ENCODE results near the gene HEBP1.
A peak's percentile ranks its signal among the peaks of the same experiment; 100 is the strongest.

The HEBP1 gene

DNA sequence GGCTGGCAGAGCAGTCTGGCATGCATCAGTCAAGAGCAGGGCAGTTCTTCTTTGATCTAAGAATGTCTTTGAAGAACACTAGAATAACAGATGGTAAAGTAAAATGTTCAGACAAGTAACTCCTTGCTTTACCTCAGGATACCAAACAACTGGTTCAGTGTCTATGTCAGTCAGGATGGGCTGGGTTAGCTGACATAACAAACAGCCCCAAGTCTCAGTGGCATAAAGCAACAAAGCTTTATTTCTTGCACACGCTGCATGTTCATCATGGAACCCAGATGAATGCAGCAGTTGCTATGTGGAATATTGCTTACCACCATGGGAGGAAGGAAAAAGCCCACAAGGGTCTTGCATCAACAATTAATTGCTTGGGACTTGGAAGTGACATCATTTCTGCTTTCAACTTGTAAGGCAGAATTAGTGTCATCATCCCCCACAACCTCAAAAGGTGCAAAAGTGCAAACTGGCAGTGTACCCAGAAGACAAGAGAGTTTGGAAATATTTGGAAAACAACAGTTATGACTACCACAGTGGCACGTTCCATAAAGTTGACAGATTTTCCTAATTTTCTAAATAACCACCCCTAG lies 69.3 kb downstream of the HEBP1 start:
- Histone ChIP-seq H3K23ac (ENCODE audit: low read length in 2 of 2) (no peak overlapping the region), H2BK5ac (ENCODE audit: low read depth, low read length, poor library complexity, severe bottlenecking) (no peak overlapping the region), H3K4me3 (ENCODE audit: insufficient read depth in 1 of 2, low read depth in 1 of 2, low read length in 2 of 2) (no peak overlapping the region), H3K4me2 (ENCODE audit: low read length, poor library complexity, severe bottlenecking) (no peak overlapping the region), H3K9me3 (ENCODE audit: control insufficient read depth, low read length) (peaks cover 4% of the 10 kb centered on the region), H2AFZ (ENCODE audit: low read depth, low read length) (no peak overlapping the region), H3K4me1 (ENCODE audit: control insufficient read depth, insufficient read depth, low read depth, low read length) (peaks cover 5% of the 10 kb centered on the region), H3K27me3 (ENCODE audit: control insufficient read depth in 1 of 2, insufficient read depth in 1 of 2, low read length in 2 of 2) (no peaks in the 10 kb centered on the region), H2BK12ac (ENCODE audit: low read length in 2 of 2) (no peak overlapping the region), H3K36me3 (ENCODE audit: control insufficient read depth in 1 of 2, insufficient read depth in 2 of 2, low read depth in 1 of 2, low read length in 2 of 2) (no peaks in the 10 kb centered on the region), H3K14ac (ENCODE audit: low read length in 2 of 2) (no peak overlapping the region), H3K18ac (ENCODE audit: low read depth in 1 of 2, low read length in 2 of 2) (no peak overlapping the region), H4K91ac (ENCODE audit: low read length) (no peak overlapping the region), H2AK5ac (ENCODE audit: low read length, severe bottlenecking) (no peak overlapping the region), H3K4ac (ENCODE audit: low read depth in 1 of 2, low read length in 2 of 2) (no peak overlapping the region), H3K27ac (ENCODE audit: low read length, poor library complexity, severe bottlenecking) (no peak overlapping the region), H3K79me1 (replicated peaks; ENCODE audit: low read length, poor library complexity, severe bottlenecking) (no peaks in the 10 kb centered on the region), H2BK15ac (ENCODE audit: low read depth, poor library complexity, severe bottlenecking) (no peak overlapping the region), H4K8ac (ENCODE audit: low read length) (no peak overlapping the region), H3K9ac (ENCODE audit: low read length) (no peak overlapping the region), H2BK120ac (ENCODE audit: low read depth, low read length) (no peak overlapping the region)
- WGBS: 100% methylated on average over 1 of the region's 2 CpGs
- no peak for DNase-seq

DNA sequence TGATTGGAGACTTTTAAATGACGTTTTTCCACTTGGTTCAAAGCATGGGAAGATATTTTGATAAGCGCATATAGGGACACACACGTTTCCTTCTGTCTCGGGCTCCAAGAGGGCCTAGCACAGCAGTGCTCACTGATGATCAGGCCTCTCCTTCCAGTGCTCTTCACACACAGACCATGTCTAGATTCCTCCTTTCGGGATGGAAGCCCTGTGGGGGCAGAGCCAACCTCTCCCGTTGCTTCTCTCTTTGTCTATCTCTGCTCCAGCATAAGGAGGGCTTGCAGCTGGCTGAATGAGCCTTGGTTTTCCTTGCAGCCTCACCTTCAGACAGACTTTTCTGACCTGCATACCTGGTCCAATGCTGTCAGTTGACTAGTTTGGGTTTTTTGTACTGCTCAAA lies 70.4 kb downstream of the HEBP1 start:
- Histone ChIP-seq H2AFZ (ENCODE audit: low read depth, low read length) (no peak overlapping the region), H2BK12ac (ENCODE audit: low read length in 2 of 2) (no peak overlapping the region), H3K14ac (ENCODE audit: low read length in 2 of 2) (no peak overlapping the region), H3K18ac (ENCODE audit: low read depth in 1 of 2, low read length in 2 of 2) (no peak overlapping the region), H2BK120ac (ENCODE audit: low read depth, low read length) (no peak overlapping the region), H2AK5ac (ENCODE audit: low read length, severe bottlenecking) (no peak overlapping the region), H3K23ac (ENCODE audit: low read length in 2 of 2) (no peak overlapping the region), H3K36me3 (ENCODE audit: control insufficient read depth in 1 of 2, insufficient read depth in 2 of 2, low read depth in 1 of 2, low read length in 2 of 2) (no peaks in the 10 kb centered on the region), H3K4me3 (ENCODE audit: insufficient read depth in 1 of 2, low read depth in 1 of 2, low read length in 2 of 2) (no peak overlapping the region), H2BK15ac (ENCODE audit: low read depth, poor library complexity, severe bottlenecking) (no peak overlapping the region), H4K91ac (ENCODE audit: low read length) (no peak overlapping the region), H3K4me2 (ENCODE audit: low read length, poor library complexity, severe bottlenecking) (no peak overlapping the region), H3K9me3 (ENCODE audit: control insufficient read depth, low read length) (peaks cover 4% of the 10 kb centered on the region), H4K8ac (ENCODE audit: low read length) (no peak overlapping the region), H2BK5ac (ENCODE audit: low read depth, low read length, poor library complexity, severe bottlenecking) (no peak overlapping the region), H3K79me1 (replicated peaks; ENCODE audit: low read length, poor library complexity, severe bottlenecking) (no peaks in the 10 kb centered on the region), H3K4ac (ENCODE audit: low read depth in 1 of 2, low read length in 2 of 2) (no peak overlapping the region), H3K9ac (ENCODE audit: low read length) (no peak overlapping the region), H3K27ac (ENCODE audit: low read length, poor library complexity, severe bottlenecking) (no peak overlapping the region), H3K27me3 (ENCODE audit: control insufficient read depth in 1 of 2, insufficient read depth in 1 of 2, low read length in 2 of 2) (no peaks in the 10 kb centered on the region), H3K4me1 (ENCODE audit: control insufficient read depth, insufficient read depth, low read depth, low read length) (peaks cover 5% of the 10 kb centered on the region)
- WGBS: 94% methylated on average over 6 of the region's 6 CpGs
- DNase-seq: no peak

DNA sequence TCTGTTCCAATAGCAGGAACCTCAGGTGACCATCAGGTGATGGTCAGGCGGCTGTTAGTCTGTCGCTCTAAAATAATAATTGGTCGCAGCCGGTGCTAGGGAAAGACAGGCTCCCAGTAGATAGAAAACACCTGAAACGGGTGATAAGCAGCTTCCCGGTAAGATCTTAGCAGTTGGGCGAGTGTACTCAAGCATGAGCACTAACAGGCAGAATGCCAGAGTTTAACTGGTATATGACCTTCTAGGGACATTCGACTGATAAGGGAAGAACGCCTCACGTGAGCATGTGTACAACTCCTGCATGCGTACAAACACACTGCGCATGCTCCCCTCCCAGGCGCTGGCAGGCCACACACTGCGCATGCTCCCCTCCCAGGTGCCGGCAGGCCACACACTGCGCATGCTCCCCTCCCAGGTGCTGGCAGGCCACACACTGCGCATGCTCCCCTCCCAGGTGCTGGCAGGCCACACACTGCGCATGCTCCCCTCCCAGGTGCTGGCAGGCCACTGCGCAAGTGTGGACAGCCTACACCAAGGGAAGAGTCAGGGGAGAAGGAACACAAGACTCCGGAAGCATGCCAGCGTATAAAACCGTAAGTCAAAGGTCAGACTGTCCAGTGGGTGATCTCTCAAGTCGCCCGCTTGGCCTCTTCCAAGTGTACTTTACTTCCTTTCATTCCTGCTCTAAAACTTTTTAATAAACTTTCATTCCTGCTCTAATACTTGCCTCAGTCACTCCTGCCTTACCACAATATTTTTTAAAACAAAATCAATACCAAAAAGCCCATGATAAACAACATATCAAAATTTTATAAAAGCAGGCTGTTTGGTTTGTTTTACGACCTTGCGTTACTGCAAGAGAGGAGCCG lies 72.6 kb downstream of the HEBP1 start:
- Histone ChIP-seq H3K4me2 (ENCODE audit: low read length, poor library complexity, severe bottlenecking) (no peak overlapping the region), H3K4ac (ENCODE audit: low read depth in 1 of 2, low read length in 2 of 2) (no peak overlapping the region), H3K4me1 (ENCODE audit: control insufficient read depth, insufficient read depth, low read depth, low read length) (peaks cover 5% of the 10 kb centered on the region), H2BK120ac (ENCODE audit: low read depth, low read length) (no peak overlapping the region), H3K23ac (ENCODE audit: low read length in 2 of 2) (no peak overlapping the region), H2BK15ac (ENCODE audit: low read depth, poor library complexity, severe bottlenecking) (no peak overlapping the region), H2BK12ac (ENCODE audit: low read length in 2 of 2) (no peak overlapping the region), H3K18ac (ENCODE audit: low read depth in 1 of 2, low read length in 2 of 2) (no peak overlapping the region), H3K9me3 (ENCODE audit: control insufficient read depth, low read length) (peaks cover 4% of the 10 kb centered on the region), H3K14ac (ENCODE audit: low read length in 2 of 2) (no peak overlapping the region), H3K27me3 (ENCODE audit: control insufficient read depth in 1 of 2, insufficient read depth in 1 of 2, low read length in 2 of 2) (no peaks in the 10 kb centered on the region), H3K9ac (ENCODE audit: low read length) (no peak overlapping the region), H2AFZ (ENCODE audit: low read depth, low read length) (no peak overlapping the region), H3K79me1 (replicated peaks; ENCODE audit: low read length, poor library complexity, severe bottlenecking) (no peaks in the 10 kb centered on the region), H3K27ac (ENCODE audit: low read length, poor library complexity, severe bottlenecking) (no peak overlapping the region), H4K91ac (ENCODE audit: low read length) (no peak overlapping the region), H2AK5ac (ENCODE audit: low read length, severe bottlenecking) (no peak overlapping the region), H4K8ac (ENCODE audit: low read length) (no peak overlapping the region), H3K36me3 (ENCODE audit: control insufficient read depth in 1 of 2, insufficient read depth in 2 of 2, low read depth in 1 of 2, low read length in 2 of 2) (no peaks in the 10 kb centered on the region), H3K4me3 (ENCODE audit: insufficient read depth in 1 of 2, low read depth in 1 of 2, low read length in 2 of 2) (no peak overlapping the region), H2BK5ac (ENCODE audit: low read depth, low read length, poor library complexity, severe bottlenecking) (no peak overlapping the region)
- DNase-seq: no peak
- 96% methylated on average over 27 of the region's 27 CpGs for WGBS

DNA sequence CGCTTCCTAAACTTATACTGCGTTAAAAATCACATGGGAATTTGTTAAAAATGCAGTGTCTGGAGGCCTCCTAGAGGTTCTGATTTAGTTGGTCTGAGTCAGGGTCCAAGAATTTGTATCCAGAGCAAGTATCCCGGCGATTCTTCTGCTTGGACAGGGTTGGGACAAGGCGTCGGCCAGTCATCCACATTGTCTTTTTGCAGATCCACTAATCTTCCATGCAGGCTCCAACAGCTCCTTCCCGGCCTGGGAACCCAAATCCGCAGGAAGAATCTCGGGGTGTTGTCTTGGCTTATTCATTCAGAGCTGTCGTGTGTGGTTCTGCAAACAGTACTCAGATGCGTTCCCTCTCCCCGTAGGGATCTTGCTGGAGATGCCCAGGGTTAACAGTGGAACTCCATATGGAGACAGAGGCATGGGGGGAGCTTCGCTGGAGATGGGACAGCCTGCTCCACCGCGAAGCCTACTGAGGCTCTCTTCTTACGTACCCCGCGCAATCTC lies 73.4 kb downstream of the HEBP1 start:
- Histone ChIP-seq H3K4ac (ENCODE audit: low read depth in 1 of 2, low read length in 2 of 2) (no peak overlapping the region), H3K27me3 (ENCODE audit: control insufficient read depth in 1 of 2, insufficient read depth in 1 of 2, low read length in 2 of 2) (no peaks in the 10 kb centered on the region), H3K79me1 (replicated peaks; ENCODE audit: low read length, poor library complexity, severe bottlenecking) (no peaks in the 10 kb centered on the region), H2BK120ac (ENCODE audit: low read depth, low read length) (no peak overlapping the region), H3K9ac (ENCODE audit: low read length) (peak overlapping the region; percentile 92), H4K8ac (ENCODE audit: low read length) (no peak overlapping the region), H3K14ac (ENCODE audit: low read length in 2 of 2) (no peak overlapping the region), H3K9me3 (ENCODE audit: control insufficient read depth, low read length) (peaks cover 4% of the 10 kb centered on the region), H3K4me3 (ENCODE audit: insufficient read depth in 1 of 2, low read depth in 1 of 2, low read length in 2 of 2) (no peak overlapping the region), H3K18ac (ENCODE audit: low read depth in 1 of 2, low read length in 2 of 2) (peak overlapping the region in 1 of 2 experiments; percentile 14), H3K4me1 (ENCODE audit: control insufficient read depth, insufficient read depth, low read depth, low read length) (peaks cover 5% of the 10 kb centered on the region), H3K23ac (ENCODE audit: low read length in 2 of 2) (no peak overlapping the region), H2AK5ac (ENCODE audit: low read length, severe bottlenecking) (no peak overlapping the region), H2BK15ac (ENCODE audit: low read depth, poor library complexity, severe bottlenecking) (no peak overlapping the region), H3K4me2 (ENCODE audit: low read length, poor library complexity, severe bottlenecking) (no peak overlapping the region), H4K91ac (ENCODE audit: low read length) (no peak overlapping the region), H2AFZ (ENCODE audit: low read depth, low read length) (no peak overlapping the region), H2BK5ac (ENCODE audit: low read depth, low read length, poor library complexity, severe bottlenecking) (no peak overlapping the region), H3K36me3 (ENCODE audit: control insufficient read depth in 1 of 2, insufficient read depth in 2 of 2, low read depth in 1 of 2, low read length in 2 of 2) (no peaks in the 10 kb centered on the region), H2BK12ac (ENCODE audit: low read length in 2 of 2) (no peak overlapping the region), H3K27ac (ENCODE audit: low read length, poor library complexity, severe bottlenecking) (no peak overlapping the region)
- 65% methylated on average over 13 of the region's 18 CpGs for WGBS
- peak; percentile 43 for DNase-seq

All from mesenchymal stem cell (in vitro differentiated cells and primary cell).